HG03571 (cell line): Measurements from ENCODE around the gene RCN2.

Experiments used
- ATAC-seq: cut with Tn5 transposase; IDR thresholded peaks from one replicate; pipeline ENCODE4 v1.9.1; 2021; ENCODE audit not compliant: unreplicated experiment

RCN2 gene

DNA sequence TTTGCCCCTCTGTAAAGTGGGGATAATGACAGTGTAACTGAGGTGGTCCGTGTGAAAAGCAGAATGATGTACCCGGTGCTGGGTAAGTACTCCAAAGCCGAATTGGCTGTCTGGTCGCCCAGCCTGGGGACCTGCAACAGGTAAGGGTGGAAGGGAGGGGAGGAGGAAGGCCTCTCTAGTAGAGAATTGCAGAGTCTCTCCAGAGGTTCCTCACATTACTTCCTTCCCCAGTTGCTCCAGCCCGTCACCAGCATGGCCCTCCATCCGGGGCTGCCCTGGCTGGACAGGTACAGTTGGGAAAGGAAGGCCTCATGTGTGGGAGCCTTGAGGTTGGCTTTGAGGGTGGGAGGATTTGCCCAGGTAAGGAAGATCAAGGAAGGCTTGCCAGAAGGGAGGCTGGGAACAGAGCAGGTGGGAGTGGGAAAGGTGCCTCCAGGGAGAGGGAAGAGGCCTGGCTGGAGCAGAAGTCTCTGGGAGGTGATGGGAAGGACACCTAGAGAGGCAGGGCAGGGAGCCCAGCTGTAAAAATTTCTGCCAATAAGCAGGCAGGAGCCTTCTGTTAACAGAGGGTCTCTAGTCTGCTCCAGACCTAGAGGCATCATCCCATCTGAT lies 61.7 kb downstream of the RCN2 start:
- no peak for ATAC-seq

DNA sequence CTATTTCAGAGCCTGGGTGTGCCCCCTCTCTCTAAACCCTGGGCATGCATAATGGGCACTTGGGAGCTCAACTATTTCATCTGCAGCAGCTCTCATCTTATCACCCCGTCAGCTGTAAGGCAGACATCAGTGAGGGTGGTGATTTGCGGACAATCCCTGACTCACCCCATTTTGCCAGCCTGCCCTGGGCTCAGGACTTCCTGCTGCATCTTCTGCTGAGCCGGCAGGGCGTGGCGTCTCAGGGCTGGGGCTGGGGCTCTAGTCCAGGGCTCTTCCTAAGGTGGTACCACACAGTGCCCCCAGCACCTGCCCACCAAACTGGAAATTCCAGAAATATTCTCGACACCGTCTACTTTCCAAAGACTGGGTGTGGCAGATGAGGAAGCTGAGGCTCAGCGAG lies 62.5 kb downstream of the RCN2 start:
- no peak for ATAC-seq

DNA sequence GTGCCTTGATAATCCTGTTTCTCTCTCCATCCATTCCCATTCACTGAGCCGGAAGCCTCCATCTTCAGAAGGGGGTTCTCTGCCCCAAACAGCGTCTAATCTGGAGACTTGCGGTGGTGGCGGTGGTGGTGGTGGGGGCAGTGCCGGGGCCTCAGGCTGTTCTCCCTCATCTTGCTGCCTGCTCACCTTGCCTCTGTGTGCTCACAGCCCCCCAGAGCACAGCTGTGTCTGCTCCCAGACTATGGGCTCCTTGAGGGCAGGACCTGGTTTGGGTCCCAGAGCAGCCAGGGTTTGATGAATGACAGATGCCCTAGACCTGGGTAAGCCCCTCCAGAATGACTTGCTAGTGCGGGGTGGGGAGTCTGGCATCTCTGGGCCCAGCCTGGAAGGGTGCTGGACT lies 62.9 kb downstream of the RCN2 start:
- no peak for ATAC-seq

DNA sequence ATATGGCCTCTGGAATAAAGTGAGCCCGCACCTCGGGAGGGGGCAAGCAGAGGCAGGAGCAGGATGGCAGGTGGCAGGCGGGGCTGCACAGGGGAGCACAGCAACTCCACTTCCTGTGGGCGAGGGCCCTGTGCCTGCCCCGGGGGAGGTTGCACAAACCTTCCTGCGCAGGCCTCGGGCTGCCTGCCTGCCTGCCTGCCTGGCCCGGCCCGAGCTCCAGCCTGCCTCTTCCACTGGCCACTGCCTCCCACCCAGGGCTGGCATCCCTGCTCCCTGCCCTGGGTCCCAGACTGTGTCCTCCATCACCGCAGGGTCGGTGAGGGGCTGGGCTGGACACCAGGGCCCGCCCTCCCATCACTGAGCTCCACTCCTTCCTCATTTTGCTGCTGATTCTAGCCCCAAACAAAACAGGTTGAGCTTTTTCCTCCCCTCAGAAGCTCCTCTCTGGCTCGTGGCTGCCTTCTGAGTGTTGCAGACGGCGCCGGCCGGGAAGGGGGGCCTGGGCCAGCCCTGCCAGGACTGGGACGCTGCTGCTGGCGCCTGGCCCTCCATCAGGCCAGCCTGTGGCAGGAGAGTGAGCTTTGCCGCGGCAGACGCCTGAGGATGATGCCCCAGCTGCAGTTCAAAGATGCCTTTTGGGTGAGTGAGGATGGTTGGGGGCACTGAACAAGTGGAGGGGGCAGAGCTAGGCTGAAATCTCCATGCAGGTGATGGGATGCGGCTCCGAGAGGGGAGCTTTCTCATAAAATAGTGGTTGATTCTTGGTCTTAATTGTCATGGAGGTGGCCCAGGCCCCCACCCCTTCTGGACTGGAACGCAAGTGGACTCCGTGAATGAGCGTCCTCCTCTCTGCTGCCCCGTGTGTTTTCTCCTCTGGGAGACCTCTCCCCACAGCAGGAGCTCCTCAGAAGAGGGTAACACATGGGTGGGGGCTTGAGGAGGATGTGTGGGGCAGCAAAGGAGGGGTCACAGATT lies 63.7 kb downstream of the RCN2 start, which contains the start of gene PSTPIP1:
PSTPIP1 (plus strand) TSS at position 156 of the 975 bp plus-strand sequence; CDS start at position 604, 448 bp downstream.
- ATAC-seq = peak; percentile 60

DNA sequence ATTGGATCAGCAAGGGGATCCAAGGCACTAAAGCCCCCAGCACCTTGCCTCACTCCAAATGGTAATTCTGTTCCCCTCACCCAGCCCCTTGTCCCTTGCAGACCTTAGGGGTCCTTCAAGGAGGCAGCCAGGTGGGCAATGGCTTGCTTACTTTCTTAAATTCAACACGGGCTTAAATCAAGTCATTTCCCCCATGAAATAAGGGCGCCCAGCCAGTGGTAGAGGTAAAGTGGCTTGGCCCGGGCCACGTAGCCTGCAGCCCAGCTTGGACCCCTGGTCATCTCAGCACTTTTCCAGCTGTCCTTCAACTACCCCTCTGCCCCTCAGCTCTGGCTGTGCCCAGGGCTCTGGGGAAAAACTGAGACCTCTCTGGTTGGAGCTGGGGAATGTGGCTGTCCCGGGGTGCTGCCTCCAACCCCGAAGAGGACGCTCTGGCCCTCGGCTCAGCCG lies 64.6 kb downstream of the RCN2 start:
- no peak for ATAC-seq

DNA sequence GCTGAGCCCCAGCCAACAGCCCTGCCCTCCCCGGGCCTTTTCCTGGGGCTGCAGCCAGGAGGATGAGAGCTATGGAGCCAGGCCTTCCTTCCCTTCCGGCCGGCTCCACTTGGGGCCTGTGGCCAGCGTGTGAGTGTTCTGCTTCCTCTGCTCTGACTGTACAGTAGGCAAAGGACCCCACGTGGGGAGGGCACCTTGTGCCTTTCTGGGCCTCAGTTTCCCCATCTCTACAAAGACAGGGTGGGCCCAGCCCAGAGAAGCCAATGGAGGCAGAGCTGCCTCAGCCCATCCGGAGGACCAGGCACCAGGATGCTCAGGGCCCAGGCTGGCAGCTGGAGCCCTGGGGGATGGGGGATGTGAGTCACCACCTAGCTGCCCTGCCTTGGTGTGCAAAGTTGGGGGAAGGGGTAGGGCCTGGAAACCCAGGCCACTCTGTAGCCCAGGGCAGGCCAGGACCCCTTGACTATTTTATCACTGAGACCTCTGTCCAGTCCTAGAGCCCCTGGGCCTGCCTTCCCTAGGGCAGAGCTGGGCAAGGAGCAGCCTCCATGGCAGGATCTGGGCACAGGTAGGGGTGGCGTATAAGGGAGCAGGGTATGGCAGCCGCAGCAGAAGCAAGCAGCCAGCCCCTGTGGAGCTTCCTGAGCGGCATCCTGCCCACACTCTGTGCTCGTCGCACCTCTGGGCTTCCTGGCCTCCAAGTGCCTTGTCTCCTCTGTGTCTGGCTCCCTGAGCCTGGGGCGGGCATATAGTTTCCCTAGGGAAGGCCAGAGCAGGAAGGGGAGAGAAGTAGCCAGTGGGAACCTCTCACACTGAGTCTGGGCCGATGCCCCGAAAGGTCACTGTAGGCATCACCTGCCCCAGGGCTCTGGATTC lies 65.2 kb downstream of the RCN2 start:
- ATAC-seq = no peak

DNA sequence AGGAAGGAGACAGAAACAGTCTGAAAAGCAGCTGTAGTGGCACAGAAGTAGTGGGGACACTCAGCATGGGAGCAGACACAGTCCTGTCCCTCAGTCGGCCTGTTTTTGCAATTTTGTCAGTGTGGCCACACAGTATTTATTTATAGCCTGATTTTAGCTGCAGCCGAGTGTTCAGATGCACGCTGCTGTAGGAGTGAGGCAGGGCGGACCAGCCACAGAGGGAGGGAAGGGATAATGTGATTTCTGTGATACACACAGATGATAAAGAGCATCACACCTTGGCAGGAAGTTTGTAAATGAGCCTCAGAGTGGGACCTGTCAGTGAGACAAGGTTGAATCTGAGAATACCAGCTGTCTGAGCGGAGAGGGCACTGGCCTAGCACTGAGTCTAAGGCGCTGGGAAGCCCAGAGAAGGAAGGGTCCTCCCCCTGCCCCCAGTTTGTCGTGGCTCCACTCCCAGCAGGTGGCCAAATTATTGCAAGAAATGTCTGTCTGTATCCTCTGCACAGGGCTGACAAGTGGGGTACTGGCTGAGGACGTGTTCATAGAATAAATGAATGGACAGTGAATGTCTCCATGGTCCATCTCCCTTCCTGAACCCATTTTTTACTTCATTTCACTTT lies 67.2 kb downstream of the RCN2 start:
- no peak for ATAC-seq

DNA sequence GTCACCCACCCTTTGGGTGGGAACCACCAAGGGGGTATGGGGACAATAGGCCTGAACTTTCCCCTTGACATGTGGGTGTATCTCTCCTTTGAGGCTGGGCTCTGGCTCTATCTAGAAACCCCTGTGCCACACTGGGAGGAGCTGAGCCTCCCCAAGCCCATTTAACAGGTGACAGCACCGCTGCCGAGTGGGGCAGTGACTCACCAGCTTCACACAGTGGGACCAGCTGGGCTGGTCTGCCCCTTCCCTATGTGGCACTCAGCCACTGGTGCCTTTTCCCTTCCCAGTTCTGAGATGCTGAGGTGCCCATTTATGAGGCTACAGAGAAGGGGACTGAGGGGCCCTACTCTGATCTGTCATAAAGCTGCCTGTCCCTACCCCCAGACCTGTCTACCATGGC lies 68.4 kb downstream of the RCN2 start:
- ATAC-seq = no peak

DNA sequence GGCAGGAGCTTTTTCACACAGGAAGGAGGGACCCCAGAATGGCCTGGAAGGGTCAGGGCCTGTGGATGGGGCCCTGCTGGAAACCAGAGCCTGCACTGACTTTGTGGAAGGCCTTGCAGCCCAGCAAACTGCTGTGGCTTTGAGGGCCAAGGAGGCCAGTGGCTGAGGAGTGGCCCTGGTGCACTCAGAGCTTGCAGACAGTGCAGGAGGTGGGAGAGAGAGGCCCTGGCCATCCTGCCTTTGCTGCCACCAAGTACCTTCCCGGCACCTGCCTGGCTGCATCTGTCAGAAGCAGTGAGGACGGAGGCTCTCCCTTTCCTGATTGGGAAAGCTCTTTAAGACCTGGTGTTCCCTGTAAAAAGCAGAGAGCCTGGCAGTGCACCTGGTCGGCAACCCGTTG lies 69.8 kb downstream of the RCN2 start:
- ATAC-seq = no peak

DNA sequence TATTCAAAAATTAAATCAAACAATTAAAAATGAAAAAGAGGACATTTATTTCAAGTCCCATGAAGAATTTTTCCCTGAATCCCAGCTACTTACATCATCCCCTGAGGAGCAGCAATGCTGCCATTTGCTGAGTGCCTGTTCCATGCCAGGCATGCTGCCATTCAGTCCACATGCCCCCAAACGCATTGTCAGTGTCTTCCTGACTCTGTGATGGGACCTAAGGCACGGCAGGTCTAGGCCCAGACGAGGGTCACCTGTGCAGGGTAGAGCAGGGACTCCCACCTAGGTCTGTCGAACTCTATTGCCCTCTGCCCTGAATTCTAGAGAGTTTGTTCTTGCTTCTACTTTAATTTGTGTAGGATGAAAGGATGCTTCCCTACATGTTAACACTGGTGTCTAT lies 70.4 kb downstream of the RCN2 start:
- ATAC-seq = no peak

DNA sequence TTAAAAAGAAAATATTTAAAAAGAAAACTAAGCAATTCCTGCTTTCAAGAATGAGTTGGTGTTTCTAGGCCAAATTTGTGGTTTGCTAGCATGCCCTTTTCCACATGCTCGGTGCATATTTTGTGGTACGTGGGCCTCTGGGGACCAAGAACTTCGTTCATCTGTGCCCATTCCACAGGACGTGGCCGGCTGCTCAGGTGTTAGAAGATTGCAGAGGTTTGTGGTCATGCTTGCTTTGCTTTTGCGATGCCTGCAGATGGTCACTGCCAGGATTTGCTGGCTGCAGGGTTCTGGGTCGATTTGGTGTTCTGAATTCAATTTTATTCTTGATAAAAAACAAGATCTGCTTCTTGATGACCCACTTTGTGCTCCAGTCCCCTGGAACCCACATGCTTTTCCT lies 70.9 kb downstream of the RCN2 start:
- ATAC-seq = no peak

DNA sequence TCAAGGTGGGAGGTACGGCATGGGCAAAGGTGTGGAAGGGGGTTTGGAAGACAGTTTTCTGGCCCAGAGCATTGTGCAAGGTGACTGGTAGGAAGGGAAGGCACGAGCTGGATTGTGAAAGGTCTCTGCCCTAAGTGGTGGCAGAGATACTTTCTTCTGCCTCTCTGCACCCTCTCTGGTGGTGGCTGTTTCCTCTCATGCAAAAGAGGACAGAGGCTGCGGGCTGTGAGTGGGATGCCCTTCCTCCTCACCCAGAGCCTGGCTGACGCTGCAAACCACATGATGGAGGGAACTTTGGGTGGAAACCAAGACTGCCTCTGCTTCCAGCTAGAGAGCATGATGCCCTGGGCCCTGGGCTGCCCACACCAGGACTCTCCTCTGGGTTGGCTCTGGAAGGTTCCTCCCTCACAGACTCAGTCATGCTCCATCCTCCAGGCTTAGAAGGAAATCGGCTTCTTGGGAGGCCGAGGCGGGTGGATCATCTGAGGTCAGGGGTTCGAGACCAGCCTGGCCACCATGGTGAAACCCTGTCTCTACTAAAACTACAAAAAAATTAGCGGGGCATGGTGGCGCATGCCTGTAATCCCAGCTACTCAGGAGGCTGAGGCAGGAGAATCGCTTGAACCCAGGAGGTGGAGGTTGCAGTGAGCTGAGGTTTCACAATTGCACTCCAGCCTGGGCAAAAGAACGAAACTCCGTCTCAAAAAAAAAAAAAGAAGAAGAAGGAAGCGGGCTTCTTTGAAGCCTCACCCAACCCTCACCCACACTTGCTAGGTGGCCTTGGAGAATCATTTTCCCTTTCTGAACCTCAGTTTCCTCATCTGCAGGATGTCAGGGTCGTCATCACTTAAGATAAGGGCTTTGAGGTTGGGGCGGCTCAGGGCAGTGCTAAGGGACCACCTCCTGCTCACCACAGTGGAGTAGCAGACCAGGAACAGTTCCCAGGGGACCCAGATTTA lies 71.7 kb downstream of the RCN2 start:
- ATAC-seq = no peak
